GM19240 (cell line): ENCODE results near the gene VASN.

ENCODE experiments used
- DNase-seq: peaks from one replicate; pipeline ENCODE4 v3.0.0; 2011; ENCODE audit warnings: low spot score; ENCODE audit not compliant: insufficient read length

Gene VASN

DNA sequence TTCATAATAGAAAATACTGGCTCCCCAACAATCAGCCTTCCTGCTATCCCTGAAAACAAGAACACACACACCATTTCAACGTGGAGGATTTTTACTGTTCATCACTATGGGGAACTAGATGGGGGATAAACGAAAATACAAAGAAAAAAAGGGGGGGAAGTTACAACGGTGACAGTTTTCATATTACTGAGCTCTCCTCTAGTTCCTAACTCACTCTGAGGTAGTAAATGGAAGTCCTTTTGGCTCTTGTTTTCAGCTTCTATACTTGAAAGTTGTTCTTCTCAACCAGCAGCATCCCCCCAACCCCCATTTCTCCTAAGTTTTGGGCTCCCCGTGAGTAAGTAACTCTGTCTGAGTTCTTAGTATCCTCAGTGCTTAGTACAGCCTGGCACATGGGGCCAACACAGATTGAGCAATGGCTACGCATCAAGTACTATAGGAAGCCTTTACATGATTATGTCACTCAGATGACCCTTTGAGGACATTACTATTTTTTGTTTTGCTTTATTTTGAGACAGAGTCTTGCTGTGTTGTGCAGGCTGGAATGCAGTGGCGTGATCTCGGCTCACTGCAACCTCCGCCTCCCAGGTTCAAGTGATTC, 49.0 kb downstream of the VASN start:
- DNase-seq: no peak

DNA sequence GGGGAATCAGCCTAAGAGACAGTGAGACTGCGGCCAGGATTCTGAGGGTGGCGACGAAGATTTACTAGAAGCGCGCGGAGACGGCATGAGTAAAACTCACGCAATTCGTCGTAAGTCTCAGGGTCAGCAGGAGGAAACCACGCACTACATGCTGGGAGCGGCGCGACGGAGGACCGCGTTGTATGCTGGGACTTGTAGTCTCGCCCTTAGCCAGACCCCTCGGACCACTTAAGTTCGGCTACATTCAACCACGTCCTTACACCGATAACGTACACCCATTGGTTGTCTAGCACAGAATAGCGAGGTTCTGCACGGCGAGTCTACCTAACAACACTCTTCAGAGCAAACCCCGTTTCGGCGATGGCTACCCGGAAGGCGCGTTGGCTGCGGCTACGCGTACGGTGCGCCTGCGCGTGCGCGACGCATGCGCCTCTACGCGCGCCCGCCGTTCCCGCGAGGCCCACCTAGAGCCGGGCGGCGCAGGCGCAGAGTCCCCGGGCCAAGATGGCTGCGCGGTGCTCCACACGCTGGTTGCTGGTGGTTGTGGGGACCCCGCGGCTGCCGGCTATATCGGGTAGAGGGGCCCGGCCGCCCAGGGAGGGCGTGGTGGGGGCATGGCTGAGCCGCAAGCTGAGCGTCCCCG, 53.9 kb downstream of the VASN start, which contains the start of gene DNAJA3:
TSS of gene DNAJA3 (plus strand) at position 491 of the 643 bp plus-strand sequence. CDS start at position 505, 14 bp downstream.
- DNase-seq: peak; percentile 90

DNA sequence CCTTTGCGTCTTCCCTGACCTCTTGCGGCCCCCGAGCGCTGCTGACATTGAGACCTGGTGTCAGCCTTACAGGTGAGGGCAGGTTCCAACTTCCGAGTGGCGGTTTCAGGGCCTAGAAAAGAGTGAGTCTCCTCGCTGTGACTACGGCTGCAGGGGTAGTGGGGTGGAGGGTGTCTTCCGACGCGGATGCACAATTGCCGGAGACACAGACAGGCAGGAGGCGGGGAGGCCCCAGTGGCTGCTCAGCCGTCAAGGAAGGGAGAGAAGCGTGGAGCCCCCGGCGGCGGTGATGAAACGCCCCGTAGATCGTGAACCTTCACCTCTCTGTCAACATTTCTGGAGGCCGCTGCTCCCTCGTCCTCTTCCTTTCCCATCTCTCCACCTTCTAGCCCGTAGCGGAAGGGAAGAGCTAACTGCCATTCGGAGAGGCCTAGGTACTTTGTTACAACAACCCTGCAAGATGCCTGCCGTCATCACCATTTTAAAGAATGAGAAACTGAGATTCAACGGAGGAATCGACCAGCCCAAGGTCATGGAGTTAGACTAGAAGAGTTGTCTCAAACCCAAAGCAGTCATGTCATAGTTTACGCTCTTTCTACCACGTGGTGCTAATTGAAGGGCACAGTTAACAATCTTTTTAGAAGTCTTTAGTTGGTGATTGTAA, 54.5 kb downstream of the VASN start:
- no peak for DNase-seq

DNA sequence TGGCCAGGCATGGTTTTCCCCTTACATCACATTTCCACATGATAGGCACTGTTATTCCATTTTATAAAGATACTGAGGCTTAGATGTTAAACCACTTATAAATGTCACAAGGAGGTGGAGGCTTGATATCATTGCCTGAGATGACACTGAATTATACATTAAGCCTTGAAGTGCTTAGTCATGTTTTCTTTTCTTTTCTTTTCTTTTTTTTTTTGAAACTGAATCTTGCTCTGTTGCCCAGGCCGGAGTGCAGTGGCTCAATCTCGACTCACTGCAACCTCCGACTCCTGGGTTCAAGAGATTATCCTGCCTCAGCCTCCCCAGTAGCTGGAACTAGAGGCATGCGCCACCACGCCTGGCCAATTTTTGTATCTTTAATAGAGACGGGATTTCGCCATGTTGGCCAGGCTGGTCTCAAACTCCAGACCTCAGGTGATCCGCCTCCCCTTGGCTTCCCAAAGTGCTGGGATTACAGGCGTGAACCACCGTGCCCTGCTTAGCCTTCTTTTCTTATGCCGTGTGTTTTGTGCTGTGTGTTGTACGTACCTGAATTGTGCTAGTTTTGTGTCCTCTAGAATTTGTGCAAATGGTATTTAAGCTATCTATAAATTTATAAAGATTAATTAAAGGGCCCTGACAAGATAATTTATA, 55.2 kb downstream of the VASN start:
- DNase-seq: no peak

DNA sequence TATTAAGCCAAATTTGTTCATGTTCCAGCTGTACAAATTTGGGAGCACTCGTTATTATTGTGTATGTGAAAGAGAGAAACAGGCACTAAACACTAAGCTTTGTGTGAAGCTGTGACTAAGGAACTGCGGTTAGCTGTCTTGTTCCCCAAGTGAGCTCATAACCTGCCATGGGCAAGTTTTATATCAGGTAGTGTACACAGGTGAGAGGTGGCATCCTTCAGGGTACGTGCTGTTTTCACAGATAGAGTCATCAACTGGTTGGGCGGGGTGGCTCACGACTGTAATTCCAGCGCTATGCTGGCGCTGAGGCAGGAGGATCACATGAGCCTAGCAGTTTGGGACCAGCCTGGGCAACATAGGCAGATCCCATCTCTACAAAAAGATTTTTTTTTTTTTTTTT, 56.9 kb downstream of the VASN start:
- DNase-seq: no peak

DNA sequence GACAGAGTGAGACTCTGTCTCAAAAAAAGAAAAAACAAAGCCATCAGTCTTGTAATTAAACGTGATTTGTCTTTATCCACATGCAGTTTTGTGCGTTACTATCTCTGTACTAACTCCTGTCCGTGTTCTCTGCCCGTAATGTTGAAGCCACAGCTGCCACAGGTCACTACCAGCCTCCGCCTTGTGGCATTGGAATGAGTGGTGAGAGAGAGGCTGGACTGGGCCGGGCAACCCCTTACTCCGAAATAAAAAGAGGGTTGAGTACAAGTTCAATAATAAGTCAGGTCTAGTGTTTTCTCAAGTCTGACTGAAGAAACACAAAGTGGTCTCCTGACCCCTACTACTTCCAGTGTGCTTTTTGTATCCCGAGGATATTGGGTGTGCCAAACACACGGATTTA, 59.4 kb downstream of the VASN start:
- no peak for DNase-seq
